GM19043 (cell line): ENCODE data around the gene TSPAN15.
A peak's percentile ranks its signal among the peaks of the same experiment; 100 is the strongest.

Experiments used
- ATAC-seq: cut with Tn5 transposase; IDR thresholded peaks from one replicate; pipeline ENCODE4 v1.9.1; 2021; ENCODE audit warnings: low read depth; ENCODE audit not compliant: unreplicated experiment

TSPAN15 gene

GRCh38 chr10:69498711-69499471 lies 47.6 kb downstream of the TSPAN15 start:
- ATAC-seq, result no peak

- no peak for ATAC-seq
These were observed 48.7 kb downstream of the TSPAN15 start for GRCh38 chr10:69499726-69500689.

GRCh38 chr10:69500864-69501468 lies 49.7 kb downstream of the TSPAN15 start:
- ATAC-seq, result no peak

GRCh38 chr10:69501657-69502056 lies 50.4 kb downstream of the TSPAN15 start:
- no peak for ATAC-seq

GRCh38 chr10:69502589-69502988 lies 51.3 kb downstream of the TSPAN15 start:
- ATAC-seq, result no peak

GRCh38 chr10:69503001-69503895 lies 52.0 kb downstream of the TSPAN15 start:
- ATAC-seq, result no peak

- ATAC-seq, result no peak
These were observed 52.6 kb downstream of the TSPAN15 start for GRCh38 chr10:69503896-69504265.

GRCh38 chr10:69504576-69505250 lies 53.4 kb downstream of the TSPAN15 start:
- ATAC-seq, result no peak

- ATAC-seq, result no peak
These were observed 54.5 kb downstream of the TSPAN15 start for GRCh38 chr10:69505636-69506318.

GRCh38 chr10:69506487-69506833 lies 55.2 kb downstream of the TSPAN15 start:
- no peak for ATAC-seq

- no peak for ATAC-seq
These were observed 55.8 kb downstream of the TSPAN15 start for GRCh38 chr10:69506834-69507713.

GRCh38 chr10:69508738-69509340 lies 57.6 kb downstream of the TSPAN15 start:
- ATAC-seq, result no peak

GRCh38 chr10:69512901-69513300 lies 61.6 kb downstream of the TSPAN15 start:
- ATAC-seq, result no peak

GRCh38 chr10:69513617-69514016 lies 62.4 kb downstream of the TSPAN15 start:
- ATAC-seq, result no peak

- ATAC-seq, result peak; percentile 49
These were observed 64.5 kb downstream of the TSPAN15 start for GRCh38 chr10:69515699-69516259.

- no peak for ATAC-seq
These were observed 65.1 kb downstream of the TSPAN15 start for GRCh38 chr10:69516316-69516715.

- no peak for ATAC-seq
These were observed 65.5 kb downstream of the TSPAN15 start for GRCh38 chr10:69516796-69517195.
